NCI-H524 treated with DMSO at 0.1 percent for 48 hours (cell line): ENCODE results near the gene PCDHGB2.
"Not testable (repeated sequence)": the region's sequence is repeated elsewhere in the genome, so short reads cannot be mapped to it uniquely, and the experiment has no call there.

Experiments used
- DNase-seq: peaks from one replicate; lab custom pipeline; 2025; lab: John Stamatoyannopoulos, UW

PCDHGB2 gene

GRCh38 chr5:141349917-141350619, 9.7 kb upstream of the PCDHGB2 start, which contains the start of gene PCDHGB1:
Gene PCDHGB1 (plus strand): TSS chr5:141350099. CDS start chr5:141350261, 162 bp downstream.
- DNase-seq, result no peak

- no peak for DNase-seq
Measured at GRCh38 chr5:141351591-141351990, 8.2 kb upstream of the PCDHGB2 start.

GRCh38 chr5:141354900-141355469, 4.8 kb upstream of the PCDHGB2 start, which contains the start of gene PCDHGA4:
Gene PCDHGA4 (plus strand): TSS chr5:141355021. CDS start chr5:141355108, 87 bp downstream.
- DNase-seq, result no peak

GRCh38 chr5:141355641-141356040, 4.2 kb upstream of the PCDHGB2 start:
- DNase-seq, result no peak

GRCh38 chr5:141356133-141356532, 3.7 kb upstream of the PCDHGB2 start:
- DNase-seq, result no peak

GRCh38 chr5:141356950-141357349, 2.8 kb upstream of the PCDHGB2 start:
- no peak for DNase-seq

GRCh38 chr5:141360685-141361084, 891 bp downstream of the PCDHGB2 start:
- no peak for DNase-seq

GRCh38 chr5:141362719-141363118, 2.9 kb downstream of the PCDHGB2 start:
- no peak for DNase-seq

- DNase-seq, result no peak
Measured at GRCh38 chr5:141363952-141364660, 4.3 kb downstream of the PCDHGB2 start, which contains the start of gene PCDHGA5. Gene PCDHGA5 (plus strand): TSS chr5:141364162. CDS start chr5:141364331, 169 bp downstream.

GRCh38 chr5:141366016-141366896, 6.5 kb downstream of the PCDHGB2 start:
- no peak for DNase-seq

- DNase-seq, result no peak
Measured at GRCh38 chr5:141369994-141370848, 10.4 kb downstream of the PCDHGB2 start, which contains the start of gene PCDHGB3. Gene PCDHGB3 (plus strand): TSS chr5:141370242. CDS start chr5:141370395, 153 bp downstream.

GRCh38 chr5:141371572-141372475, 12.0 kb downstream of the PCDHGB2 start:
- DNase-seq, result no peak

- no peak for DNase-seq
Measured at GRCh38 chr5:141373673-141374317, 14.0 kb downstream of the PCDHGB2 start, which contains the start of gene PCDHGA6. Gene PCDHGA6 (plus strand): TSS chr5:141373891. CDS start chr5:141374084, 193 bp downstream.

- DNase-seq, result no peak
Measured at GRCh38 chr5:141374627-141375026, 14.8 kb downstream of the PCDHGB2 start.

- DNase-seq, result not testable (repeated sequence)
Measured at GRCh38 chr5:141375444-141376155, 15.8 kb downstream of the PCDHGB2 start.

- no peak for DNase-seq
Measured at GRCh38 chr5:141382469-141383294, 22.9 kb downstream of the PCDHGB2 start, which contains the start of gene PCDHGA7. Gene PCDHGA7 (plus strand): TSS chr5:141382742. CDS start chr5:141382900, 158 bp downstream.

- DNase-seq, result no peak
Measured at GRCh38 chr5:141383345-141383744, 23.6 kb downstream of the PCDHGB2 start.
